ENCODE measurements around the gene PALM3. TPM values are rescaled to one million over a fixed set of nuclear protein-coding genes. Genes with fewer than 3 reads are reported as not detected.

PALM3 gene
- total and polyA plus RNA-seq, 10 of the 15 experiments (the other 5 are each of a cell fraction or from before 2014, with no cell fraction given) = 0.07 TPM; not detected in 9

- TF ChIP-seq, protein P1, sequence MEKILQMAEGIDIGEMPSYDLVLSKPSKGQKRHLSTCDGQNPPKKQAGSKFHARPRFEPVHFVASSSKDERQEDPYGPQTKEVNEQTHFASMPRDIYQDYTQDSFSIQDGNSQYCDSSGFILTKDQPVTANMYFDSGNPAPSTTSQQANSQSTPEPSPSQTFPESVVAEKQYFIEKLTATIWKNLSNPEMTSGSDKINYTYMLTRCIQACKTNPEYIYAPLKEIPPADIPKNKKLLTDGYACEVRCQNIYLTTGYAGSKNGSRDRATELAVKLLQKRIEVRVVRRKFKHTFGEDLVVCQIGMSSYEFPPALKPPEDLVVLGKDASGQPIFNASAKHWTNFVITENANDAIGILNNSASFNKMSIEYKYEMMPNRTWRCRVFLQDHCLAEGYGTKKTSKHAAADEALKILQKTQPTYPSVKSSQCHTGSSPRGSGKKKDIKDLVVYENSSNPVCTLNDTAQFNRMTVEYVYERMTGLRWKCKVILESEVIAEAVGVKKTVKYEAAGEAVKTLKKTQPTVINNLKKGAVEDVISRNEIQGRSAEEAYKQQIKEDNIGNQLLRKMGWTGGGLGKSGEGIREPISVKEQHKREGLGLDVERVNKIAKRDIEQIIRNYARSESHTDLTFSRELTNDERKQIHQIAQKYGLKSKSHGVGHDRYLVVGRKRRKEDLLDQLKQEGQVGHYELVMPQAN (conservative IDR thresholded peaks at IDR 0.05) = peak; percentile 67
- TF ChIP-seq, protein P2, sequence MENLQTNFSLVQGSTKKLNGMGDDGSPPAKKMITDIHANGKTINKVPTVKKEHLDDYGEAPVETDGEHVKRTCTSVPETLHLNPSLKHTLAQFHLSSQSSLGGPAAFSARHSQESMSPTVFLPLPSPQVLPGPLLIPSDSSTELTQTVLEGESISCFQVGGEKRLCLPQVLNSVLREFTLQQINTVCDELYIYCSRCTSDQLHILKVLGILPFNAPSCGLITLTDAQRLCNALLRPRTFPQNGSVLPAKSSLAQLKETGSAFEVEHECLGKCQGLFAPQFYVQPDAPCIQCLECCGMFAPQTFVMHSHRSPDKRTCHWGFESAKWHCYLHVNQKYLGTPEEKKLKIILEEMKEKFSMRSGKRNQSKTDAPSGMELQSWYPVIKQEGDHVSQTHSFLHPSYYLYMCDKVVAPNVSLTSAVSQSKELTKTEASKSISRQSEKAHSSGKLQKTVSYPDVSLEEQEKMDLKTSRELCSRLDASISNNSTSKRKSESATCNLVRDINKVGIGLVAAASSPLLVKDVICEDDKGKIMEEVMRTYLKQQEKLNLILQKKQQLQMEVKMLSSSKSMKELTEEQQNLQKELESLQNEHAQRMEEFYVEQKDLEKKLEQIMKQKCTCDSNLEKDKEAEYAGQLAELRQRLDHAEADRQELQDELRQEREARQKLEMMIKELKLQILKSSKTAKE (IDR thresholded peaks at IDR 0.05; ENCODE audit: low read depth, poor library complexity, severe bottlenecking) = peak; percentile 71
- TF ChIP-seq NFXL1 (IDR thresholded peaks at IDR 0.05; ENCODE audit: borderline replicate concordance) (no peak), CBX3 (IDR thresholded peaks at IDR 0.05; ENCODE audit: borderline replicate concordance, low read depth) (no peak), EP300 (IDR thresholded peaks at IDR 0.05; ENCODE audit: borderline replicate concordance in 1 of 2, control insufficient read depth in 1 of 2, low read depth in 2 of 2, low read length in 2 of 2) (0 out of 4 replicates have a peak, but pooled peaks of 1 of the 2 experiments have one; percentile 9), ZNF24 (IDR thresholded peaks at IDR 0.05) (no peak), SUZ12 (IDR thresholded peaks at IDR 0.05; ENCODE audit: unreplicated experiment) (no peak), CREB1 (IDR thresholded peaks at IDR 0.05; ENCODE audit: low read depth) (peak; percentile 33; the same call in 1 of the 2 replicates), RAD21 (IDR thresholded peaks at IDR 0.05; ENCODE audit: insufficient read depth, low read depth, low read length) (peak; percentile 67), SUPT20H (IDR thresholded peaks at IDR 0.05; ENCODE audit: borderline replicate concordance, control insufficient read depth, low read depth, low read length) (no peak), ZNF274 (IDR thresholded peaks at IDR 0.05; ENCODE audit: insufficient read depth, insufficient read length) (no peak), TBL1XR1 (IDR thresholded peaks at IDR 0.05; ENCODE audit: low read depth, low read length) (0 out of 2 replicates have a peak, but pooled peaks have one; percentile 16), SP1 (IDR thresholded peaks at IDR 0.05; ENCODE audit: low read depth, low read length) (no peak), MTA3 (IDR thresholded peaks at IDR 0.05; ENCODE audit: borderline replicate concordance, low read length) (no peak), ZNF207 (IDR thresholded peaks at IDR 0.05; ENCODE audit: borderline replicate concordance) (no peak), TCF12 (IDR thresholded peaks at IDR 0.05; ENCODE audit: low read depth, low read length) (0 out of 2 replicates have a peak, but pooled peaks have one; percentile 22), NR2C2 (IDR thresholded peaks at IDR 0.05; ENCODE audit: borderline replicate concordance, control insufficient read depth, insufficient read length, low read depth) (no peak), NFYB (IDR thresholded peaks at IDR 0.05; ENCODE audit: insufficient read depth, low read depth, low read length) (no peak)
- TF ChIP-seq, protein P3, sequence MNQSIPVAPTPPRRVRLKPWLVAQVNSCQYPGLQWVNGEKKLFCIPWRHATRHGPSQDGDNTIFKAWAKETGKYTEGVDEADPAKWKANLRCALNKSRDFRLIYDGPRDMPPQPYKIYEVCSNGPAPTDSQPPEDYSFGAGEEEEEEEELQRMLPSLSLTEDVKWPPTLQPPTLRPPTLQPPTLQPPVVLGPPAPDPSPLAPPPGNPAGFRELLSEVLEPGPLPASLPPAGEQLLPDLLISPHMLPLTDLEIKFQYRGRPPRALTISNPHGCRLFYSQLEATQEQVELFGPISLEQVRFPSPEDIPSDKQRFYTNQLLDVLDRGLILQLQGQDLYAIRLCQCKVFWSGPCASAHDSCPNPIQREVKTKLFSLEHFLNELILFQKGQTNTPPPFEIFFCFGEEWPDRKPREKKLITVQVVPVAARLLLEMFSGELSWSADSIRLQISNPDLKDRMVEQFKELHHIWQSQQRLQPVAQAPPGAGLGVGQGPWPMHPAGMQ (IDR thresholded peaks at IDR 0.05; ENCODE audit: borderline replicate concordance) = no peak
- TF ChIP-seq, protein P4, sequence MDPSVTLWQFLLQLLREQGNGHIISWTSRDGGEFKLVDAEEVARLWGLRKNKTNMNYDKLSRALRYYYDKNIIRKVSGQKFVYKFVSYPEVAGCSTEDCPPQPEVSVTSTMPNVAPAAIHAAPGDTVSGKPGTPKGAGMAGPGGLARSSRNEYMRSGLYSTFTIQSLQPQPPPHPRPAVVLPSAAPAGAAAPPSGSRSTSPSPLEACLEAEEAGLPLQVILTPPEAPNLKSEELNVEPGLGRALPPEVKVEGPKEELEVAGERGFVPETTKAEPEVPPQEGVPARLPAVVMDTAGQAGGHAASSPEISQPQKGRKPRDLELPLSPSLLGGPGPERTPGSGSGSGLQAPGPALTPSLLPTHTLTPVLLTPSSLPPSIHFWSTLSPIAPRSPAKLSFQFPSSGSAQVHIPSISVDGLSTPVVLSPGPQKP (IDR thresholded peaks at IDR 0.05; ENCODE audit: low read depth, low read length) = 0 out of 2 replicates have a peak, but pooled peaks have one; percentile 9
- TF ChIP-seq, protein P5, sequence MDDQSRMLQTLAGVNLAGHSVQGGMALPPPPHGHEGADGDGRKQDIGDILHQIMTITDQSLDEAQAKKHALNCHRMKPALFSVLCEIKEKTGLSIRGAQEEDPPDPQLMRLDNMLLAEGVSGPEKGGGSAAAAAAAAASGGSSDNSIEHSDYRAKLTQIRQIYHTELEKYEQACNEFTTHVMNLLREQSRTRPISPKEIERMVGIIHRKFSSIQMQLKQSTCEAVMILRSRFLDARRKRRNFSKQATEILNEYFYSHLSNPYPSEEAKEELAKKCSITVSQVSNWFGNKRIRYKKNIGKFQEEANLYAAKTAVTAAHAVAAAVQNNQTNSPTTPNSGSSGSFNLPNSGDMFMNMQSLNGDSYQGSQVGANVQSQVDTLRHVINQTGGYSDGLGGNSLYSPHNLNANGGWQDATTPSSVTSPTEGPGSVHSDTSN (IDR thresholded peaks at IDR 0.05; ENCODE audit: insufficient replicate concordance, low read depth, low read length) = no peak
These were observed 30.0 kb downstream of the PALM3 start, which contains the start of gene IL27RA (continued) for GRCh38 chr19:14031719-14032480.

Data from GM12878 (cell line).